IPS-18a (cell line): ENCODE data around the gene RNU1-1.
"Not testable (repeated sequence)": the region's sequence is repeated elsewhere in the genome, so short reads cannot be mapped to it uniquely, and the experiment has no call there.

ENCODE experiments used
- H3K27ac ChIP-seq: one replicate; pipeline ENCODE4 v1.5.1; 2013; ENCODE audit warnings: low read length
- H3K27me3 ChIP-seq: one replicate; pipeline ENCODE4 v1.6.1; 2013; ENCODE audit warnings: mild to moderate bottlenecking, low read length; ENCODE audit not compliant: control insufficient read depth, insufficient read depth
- H3K36me3 ChIP-seq: one replicate; pipeline ENCODE4 v1.6.1; 2013; ENCODE audit warnings: low read depth, low read length; ENCODE audit not compliant: control insufficient read depth
- H3K4me1 ChIP-seq: one replicate; pipeline ENCODE4 v1.6.1; 2013; ENCODE audit warnings: low read depth, low read length; ENCODE audit not compliant: control insufficient read depth
- H3K4me3 ChIP-seq: one replicate; pipeline ENCODE4 v1.5.1; 2013; ENCODE audit warnings: low read length
- H3K9ac ChIP-seq: one replicate; pipeline ENCODE4 v1.6.1; 2013; ENCODE audit warnings: mild to moderate bottlenecking, low read length, moderate library complexity
- H3K9me3 ChIP-seq: one replicate; pipeline ENCODE4 v1.6.1; 2013; ENCODE audit warnings: low read depth, low read length; ENCODE audit not compliant: control insufficient read depth

RNU1-1 gene

DNA sequence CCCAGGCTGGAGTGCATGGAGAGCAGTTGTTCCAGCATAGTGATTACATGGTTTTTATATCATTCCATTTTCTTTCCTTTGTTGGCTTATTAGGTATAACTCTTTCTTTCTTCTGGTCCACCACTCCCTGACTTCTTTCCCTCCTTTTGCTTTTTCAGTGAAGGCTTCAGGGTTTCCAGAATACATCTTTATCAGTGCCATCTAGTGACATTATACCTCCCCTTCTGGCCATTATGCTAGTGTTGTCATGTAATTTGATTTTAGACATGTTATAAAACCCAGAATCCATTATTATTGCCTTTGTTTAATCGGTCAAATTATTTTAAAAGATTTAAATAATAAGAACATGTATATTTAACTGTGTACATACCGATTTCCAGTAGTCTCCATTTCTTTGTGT, 10.6 kb downstream of the RNU1-1 start:
- Histone ChIP-seq H3K9me3 (no peaks in the 10 kb centered on the region), H3K27me3 (peaks cover 4% of the 10 kb centered on the region), H3K4me3 (no peak overlapping the region), H3K4me1 (no peaks in the 10 kb centered on the region), H3K9ac (no peak overlapping the region), H3K27ac (no peak overlapping the region), H3K36me3 (no peaks in the 10 kb centered on the region)

DNA sequence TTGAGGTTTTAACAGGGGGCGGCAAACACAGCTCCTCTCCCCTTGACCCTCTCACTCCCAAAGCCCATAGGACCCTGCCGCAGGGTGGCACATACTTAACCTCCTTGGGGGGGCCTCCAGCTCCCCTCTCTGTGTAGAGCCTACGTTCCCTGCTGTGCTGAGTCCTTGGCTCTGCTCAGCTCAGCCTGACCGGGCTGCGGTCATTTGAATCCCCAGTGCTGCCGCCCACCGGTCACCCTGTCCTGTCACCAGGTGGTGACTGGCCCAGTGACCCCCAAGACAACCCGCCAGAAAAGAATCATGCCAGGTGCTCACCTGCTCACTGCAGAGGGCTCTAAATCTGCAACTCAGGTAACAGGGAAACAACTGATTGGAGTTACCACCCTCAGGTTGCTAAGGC, 12.6 kb downstream of the RNU1-1 start:
- not testable (repeated sequence) for H3K9me3 ChIP-seq, H3K4me3 ChIP-seq, H3K27me3 ChIP-seq, H3K4me1 ChIP-seq, H3K9ac ChIP-seq, H3K36me3 ChIP-seq, H3K27ac ChIP-seq

DNA sequence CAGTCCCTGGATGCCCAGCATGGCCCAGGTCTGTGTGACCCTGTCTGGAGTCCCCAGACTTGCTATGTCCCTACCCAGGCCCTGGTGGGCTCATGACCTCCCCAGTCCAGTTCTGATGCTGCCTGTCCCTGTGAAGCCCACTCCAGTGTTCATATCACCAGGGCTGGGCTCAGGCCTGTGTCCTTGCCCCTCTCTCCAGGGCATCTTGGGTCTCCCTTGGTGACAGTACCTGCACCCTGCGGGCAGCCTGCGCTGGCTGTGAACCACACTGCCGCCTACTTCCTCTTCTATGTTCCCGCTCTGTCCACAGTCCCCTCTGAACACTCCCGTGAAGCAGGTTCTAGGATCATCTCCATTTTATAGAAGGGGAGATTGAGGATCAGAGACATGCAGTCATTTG, 13.1 kb downstream of the RNU1-1 start:
- not testable (repeated sequence) for H3K9ac ChIP-seq, H3K36me3 ChIP-seq, H3K27ac ChIP-seq, H3K4me1 ChIP-seq, H3K27me3 ChIP-seq, H3K9me3 ChIP-seq, H3K4me3 ChIP-seq

DNA sequence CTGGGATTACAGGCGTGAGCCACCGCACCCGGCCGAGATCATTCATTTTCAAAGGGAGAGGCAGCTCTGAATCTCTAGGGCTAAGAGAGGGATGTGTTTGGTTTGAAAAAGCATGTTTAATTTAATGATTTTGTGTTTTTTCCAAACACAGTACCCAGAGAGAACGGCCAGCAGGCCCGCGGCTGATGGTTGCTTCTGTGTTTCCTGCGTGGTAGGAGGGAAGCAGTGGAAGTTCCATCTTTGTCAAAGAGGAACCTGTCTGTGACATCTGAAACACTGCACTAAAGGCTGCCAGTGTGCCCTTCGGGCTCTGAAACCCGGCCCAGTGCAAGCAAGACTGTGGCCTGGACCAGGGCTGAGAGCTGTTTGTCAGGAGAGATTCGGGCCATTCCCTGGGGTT, 13.6 kb downstream of the RNU1-1 start:
- H3K9ac ChIP-seq, H3K27me3 ChIP-seq, H3K9me3 ChIP-seq, H3K36me3 ChIP-seq, H3K4me1 ChIP-seq, H3K27ac ChIP-seq, H3K4me3 ChIP-seq: not testable (repeated sequence)

DNA sequence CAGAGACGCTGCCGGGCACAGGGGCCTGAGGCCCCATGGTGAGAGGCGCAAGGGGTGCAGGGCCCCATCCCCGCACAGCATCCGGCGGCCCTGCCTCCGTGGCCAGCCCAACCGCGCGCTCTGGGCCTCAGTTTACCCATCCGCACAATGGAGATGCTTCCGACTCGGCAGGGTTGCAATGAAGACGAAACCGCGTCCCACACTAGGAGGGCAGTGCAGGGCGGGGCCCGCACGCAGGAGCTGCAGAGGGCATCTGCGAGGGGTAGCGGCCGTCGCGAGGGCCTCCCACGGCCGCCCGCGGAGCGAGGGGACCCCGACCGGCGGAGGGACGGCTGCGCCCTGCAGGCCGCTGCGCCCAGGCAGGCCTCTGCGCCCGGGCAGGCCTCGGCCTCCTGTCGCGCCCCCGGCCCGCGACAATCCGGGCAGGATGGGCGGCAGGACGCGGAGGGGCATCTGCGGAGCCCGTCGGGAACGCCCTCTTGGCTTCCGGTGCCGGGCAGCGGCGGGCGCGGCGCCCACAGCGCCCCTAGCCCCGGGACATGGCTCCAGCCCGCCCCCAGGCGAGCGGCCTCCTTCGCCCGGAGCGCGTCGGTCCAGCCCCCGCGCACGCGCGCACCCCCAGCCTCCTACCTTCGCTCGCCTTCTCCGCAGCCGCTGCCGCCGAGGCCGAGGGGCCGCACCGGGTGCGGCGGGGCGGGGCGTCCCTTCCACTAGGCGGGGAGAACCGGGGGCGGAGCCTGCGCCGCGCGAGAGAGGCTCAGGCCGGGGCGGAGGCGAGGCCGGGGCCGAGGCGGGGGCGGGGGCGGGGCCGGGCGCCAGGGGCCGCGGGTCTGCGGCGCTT, 15.3 kb downstream of the RNU1-1 start:
- Histone ChIP-seq H3K9me3 (no peaks in the 10 kb centered on the region), H3K27ac (no peak overlapping the region), H3K27me3 (peaks cover 4% of the 10 kb centered on the region), H3K9ac (peak overlapping the region; percentile 75), H3K4me1 (no peaks in the 10 kb centered on the region), H3K4me3 (peak overlapping the region; percentile 87), H3K36me3 (no peaks in the 10 kb centered on the region)

DNA sequence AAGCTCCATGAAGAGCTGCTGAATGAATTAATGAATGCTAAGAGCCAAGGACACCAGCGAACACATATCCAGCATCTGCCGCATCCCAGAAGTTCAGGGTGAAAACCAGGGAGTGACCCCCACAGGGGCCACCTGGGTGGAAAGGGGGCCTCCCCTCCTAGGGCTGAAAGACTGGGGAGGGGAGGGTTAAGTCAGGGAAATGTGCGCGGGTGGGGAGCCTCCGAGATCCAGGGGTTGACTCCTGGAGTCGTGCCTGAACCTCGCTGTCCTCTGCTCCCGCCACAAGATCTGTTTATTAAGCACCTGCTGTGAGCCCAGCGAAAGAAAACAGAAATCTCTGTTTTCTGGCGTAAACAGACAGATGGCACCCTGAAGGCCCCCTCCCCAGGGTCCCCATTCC, 16.0 kb downstream of the RNU1-1 start:
- H3K27me3 ChIP-seq, H3K36me3 ChIP-seq, H3K27ac ChIP-seq, H3K9me3 ChIP-seq, H3K4me1 ChIP-seq: not testable (repeated sequence)
- peak overlapping the region; percentile 87 for H3K4me3 ChIP-seq
- H3K9ac ChIP-seq, result peak overlapping the region; percentile 12

DNA sequence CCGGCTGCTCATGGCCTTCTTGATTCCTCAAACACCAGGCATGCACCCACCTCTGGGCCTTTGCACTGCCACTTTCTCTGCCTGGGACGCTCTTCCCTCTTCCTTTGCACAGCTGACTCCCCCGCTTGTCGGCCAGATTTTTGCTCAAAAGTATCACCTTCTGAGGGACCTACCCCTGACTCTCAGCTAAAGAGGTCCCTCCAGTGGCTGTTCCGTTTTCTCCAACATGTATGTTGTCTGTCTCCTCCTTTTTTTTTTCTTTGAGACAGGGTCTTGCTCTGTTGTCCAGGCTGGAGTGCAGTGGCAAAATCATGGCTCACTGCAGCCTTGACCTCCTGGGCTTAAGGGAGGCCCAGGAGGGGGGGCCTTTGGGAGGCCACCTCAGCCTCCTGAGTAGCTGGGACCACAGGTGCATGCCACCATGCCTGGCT, 16.6 kb downstream of the RNU1-1 start:
- H3K27me3 ChIP-seq, H3K27ac ChIP-seq, H3K9ac ChIP-seq, H3K4me3 ChIP-seq, H3K36me3 ChIP-seq, H3K9me3 ChIP-seq, H3K4me1 ChIP-seq: not testable (repeated sequence)

DNA sequence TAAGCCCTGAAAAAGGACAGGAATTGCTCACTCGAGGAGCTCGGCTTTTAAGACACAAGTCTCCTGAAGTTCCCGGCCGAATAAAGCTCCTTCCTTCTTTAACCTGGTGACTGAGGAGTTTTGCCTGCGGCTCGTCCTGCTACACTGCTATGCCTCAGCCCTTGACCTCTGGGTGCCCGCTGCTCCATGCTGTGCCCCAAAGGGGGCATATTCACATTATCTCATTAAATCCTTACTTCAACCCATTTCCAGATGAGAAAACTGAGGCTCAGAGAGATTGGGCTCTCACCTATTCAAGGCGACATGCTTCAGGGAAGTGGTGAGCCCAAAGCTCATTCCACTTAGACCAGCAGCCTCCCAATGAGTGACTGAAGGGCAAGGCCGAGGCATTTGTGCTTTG, 20.4 kb downstream of the RNU1-1 start:
- H3K9ac ChIP-seq, H3K27me3 ChIP-seq, H3K9me3 ChIP-seq, H3K27ac ChIP-seq, H3K4me3 ChIP-seq, H3K36me3 ChIP-seq, H3K4me1 ChIP-seq: not testable (repeated sequence)

DNA sequence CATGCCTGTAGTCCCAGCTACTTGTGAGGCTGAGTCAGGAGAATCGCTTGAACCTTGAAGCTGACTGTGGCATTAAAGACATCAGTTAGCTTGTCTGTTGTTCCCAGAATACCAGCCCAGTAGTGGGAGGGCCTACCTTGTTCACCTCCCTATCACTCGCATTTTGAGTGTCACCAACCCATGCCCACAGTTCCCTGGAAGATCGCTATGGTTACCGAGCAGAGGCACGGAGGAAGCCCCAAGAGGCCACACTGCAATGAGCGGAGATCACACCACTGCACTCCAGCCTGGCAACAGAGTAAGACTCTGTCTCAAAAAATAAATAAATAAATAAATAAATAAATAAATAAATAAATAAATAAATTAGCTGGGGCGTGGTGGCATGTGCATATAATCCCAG, 21.1 kb downstream of the RNU1-1 start:
- not testable (repeated sequence) for H3K36me3 ChIP-seq, H3K27ac ChIP-seq, H3K4me1 ChIP-seq, H3K9ac ChIP-seq, H3K9me3 ChIP-seq, H3K4me3 ChIP-seq, H3K27me3 ChIP-seq

DNA sequence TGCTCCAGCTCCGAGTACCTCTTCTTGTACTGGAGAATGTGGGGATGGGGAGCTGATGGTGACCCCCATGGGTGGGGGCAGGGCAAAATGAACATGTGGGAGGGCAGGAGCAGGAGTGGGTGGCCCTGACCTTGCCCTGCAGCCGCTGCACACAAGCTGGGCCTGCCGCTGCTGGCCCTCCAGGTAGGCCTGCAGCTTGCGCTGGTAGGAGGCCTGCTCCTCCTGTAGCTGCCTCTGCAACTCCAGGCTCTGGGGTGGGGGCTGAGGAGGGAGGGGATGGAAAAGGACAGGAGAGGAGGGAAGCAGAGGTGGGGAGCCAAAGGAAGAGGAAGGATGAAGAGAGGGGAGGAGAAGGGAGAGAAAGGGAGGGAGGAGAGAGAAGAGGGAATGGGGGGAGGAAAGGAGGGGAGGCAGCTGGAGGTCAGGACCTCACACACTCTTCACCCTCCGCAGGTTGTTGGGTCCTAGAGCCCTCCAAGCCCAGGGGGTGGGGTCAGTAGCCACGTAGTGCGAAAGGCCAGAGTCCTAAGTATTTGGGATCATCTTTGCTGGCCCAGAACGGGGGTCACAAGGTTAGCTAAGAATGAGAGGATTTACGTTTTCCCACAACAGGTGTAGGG, 22.9 kb downstream of the RNU1-1 start:
- Histone ChIP-seq H3K27me3 (no peaks in the 10 kb centered on the region), H3K4me3 (no peak overlapping the region), H3K4me1 (no peaks in the 10 kb centered on the region), H3K9ac (no peak overlapping the region), H3K27ac (no peak overlapping the region), H3K9me3 (no peaks in the 10 kb centered on the region), H3K36me3 (peaks cover 7% of the 10 kb centered on the region)

DNA sequence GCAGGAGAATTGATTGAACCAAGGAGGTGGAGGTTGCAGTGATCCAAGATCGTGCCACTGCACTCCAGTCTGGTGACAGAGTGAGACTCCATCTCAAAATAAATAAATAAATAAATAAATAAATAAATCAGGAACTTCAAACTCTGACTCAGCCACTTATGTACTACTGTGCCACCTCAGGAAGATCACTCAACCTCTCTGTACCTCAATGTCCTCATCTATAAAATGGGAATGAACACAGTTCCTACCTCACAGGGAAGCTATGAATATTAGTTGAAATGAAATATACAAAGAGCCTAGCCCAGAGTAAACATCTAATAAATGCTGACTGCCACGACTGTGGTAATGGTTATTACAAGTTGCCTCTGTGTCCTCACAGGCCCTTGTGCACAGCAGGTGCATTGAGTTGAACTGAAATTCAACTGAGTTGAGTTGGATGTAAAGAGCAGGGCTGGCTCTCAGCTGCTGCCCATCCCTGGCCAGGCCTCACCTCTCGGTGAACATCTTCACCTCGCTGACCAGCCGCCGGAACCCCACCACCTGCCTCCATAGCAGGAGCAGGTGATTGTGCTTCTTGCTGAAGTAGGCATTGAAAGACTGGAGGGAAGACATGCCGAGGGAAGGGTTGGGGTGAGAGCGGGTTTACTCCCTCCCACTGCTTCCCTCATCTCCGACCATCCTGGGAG, 24.7 kb downstream of the RNU1-1 start:
- H3K9ac ChIP-seq, H3K27ac ChIP-seq, H3K4me1 ChIP-seq, H3K27me3 ChIP-seq, H3K9me3 ChIP-seq, H3K4me3 ChIP-seq: not testable (repeated sequence)
- H3K36me3 ChIP-seq, result peaks cover 12% of the 10 kb centered on the region

DNA sequence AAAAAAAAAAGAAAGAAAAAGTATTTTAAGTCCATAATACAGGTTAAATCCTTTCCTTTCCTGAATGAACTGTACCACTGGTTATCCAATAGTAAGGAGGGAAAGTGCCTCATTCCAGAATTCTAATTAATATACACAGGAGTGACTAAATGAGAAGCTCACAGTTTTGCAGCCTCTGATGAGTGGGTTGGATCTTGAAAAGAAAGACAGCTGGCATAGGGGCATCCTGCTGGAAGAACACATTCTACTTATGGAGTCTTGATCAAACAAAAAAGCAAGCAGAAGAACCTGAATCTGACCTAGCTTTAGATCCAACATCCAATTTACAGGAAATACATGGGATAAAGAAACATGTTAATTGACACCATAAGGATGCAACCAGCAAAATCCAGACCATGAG, 27.1 kb downstream of the RNU1-1 start:
- not testable (repeated sequence) for H3K27me3 ChIP-seq, H3K9me3 ChIP-seq, H3K4me1 ChIP-seq, H3K9ac ChIP-seq, H3K4me3 ChIP-seq, H3K27ac ChIP-seq
- peaks cover 16% of the 10 kb centered on the region for H3K36me3 ChIP-seq
